Suppressor macrophage (primary cell): ENCODE results near the gene UBASH3B.

Source experiments
- DNase-seq, 4 experiments: peaks; one replicate each; pipeline ENCODE4 v3.0.0-alpha.2; 2020 to 2022

The UBASH3B gene

GRCh38 chr11:122678406-122678805 lies 22.9 kb downstream of the UBASH3B start:
- no peak for DNase-seq

DNA sequence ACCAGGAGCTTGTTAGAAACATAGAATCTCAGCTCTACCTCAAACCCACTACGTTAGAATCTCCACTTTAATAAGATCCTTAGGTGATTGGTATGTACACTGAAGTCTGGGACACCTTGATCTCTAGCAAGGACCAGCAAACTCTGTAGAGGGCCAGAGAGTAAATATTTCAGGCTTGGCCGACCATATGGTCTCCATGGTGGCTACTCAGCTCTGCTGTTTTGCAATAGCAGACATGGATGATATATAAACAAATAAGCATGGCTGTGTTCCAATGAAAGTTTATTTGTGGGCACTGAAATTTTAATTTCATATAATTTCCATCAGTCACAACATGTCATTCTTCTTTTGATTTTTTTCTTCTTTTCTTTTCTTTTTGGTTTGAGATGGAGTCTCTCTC lies 23.9 kb downstream of the UBASH3B start:
- DNase-seq = no peak

DNA sequence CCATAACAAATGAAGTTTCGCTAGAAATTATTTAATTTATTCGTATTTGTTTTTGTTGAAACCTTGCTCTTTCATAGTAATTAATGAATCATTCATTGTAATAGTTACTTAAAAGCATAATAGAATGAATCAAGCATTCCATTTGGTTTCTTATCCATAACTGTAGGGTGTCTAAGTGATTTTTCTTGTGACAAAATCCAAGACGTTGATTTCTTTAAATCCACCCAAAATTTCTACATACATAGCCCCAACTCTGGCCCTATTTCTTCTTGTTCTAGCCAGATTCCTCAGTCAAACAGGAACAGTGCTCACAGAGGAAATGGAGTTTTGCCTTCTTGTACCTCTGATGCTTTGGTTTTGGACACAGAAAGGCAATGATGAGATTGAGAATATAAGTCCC lies 25.5 kb downstream of the UBASH3B start:
- no peak for DNase-seq

DNA sequence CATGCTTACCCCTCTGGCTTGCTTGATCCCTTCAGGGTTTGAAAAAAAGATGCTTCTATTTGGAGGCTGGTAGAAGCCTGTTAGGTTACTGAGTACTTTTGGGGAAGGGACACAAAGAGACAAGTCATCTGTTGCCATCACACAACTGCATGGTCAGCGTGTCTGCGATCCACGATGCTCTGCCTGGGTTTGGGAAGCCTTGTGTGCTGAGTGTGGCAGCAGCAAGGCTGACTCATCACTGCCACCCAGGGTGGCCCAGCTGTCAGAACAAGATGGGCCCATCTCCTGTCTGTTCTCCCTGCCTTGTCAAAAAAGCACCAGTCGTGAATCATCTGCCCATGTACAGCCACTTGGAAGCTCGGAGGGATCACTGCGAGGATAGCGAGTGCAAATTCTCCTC lies 26.2 kb downstream of the UBASH3B start:
- peak; percentile 58 to 73 (median 67) for DNase-seq

DNA sequence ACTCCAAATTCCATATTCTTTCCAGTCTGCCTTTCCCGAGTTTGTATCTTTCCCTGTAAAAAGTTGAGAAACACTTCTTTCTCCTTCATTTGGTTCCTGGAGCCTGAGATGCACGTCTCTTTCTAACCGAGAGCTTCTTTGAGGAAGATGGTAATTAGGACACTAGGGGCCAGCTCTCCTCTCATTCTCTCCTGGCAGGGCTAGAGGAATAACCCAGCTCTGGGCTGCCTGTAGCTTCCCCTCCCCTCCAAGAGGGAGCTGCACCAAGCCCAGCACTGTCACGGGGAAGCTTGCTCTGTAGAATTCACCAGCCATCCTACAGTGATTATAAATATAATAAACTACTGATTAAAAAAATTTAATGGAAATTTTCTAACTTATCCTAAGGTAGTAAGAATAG lies 26.9 kb downstream of the UBASH3B start:
- DNase-seq = peak in 1 of 4 experiments; percentile 25

GRCh38 chr11:122685041-122685440 lies 29.5 kb downstream of the UBASH3B start:
- DNase-seq = no peak

DNA sequence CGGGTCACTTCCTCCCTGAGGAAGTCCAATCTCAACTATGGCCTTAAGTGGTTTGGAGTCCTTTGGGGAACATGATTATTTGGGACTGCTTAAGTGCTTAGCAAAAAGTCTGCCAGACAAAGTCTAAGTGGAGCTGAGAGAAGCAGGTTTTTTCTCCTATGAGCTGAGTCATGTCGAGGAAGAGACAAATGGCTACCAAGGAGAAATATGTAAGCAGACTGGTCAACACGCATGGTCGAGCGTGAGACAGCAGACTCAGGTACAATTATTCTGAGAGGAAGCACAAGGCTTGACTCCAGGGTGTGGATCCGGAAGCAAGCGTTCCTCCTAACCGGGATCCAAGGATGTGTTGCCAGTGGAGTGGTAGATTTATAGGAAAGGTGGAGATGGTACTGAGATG lies 30.6 kb downstream of the UBASH3B start:
- peak in 3 of 4 experiments; percentile 19 to 40 (median 32) for DNase-seq

- DNase-seq = no peak
Measured at GRCh38 chr11:122690384-122690783, 34.9 kb downstream of the UBASH3B start.

DNA sequence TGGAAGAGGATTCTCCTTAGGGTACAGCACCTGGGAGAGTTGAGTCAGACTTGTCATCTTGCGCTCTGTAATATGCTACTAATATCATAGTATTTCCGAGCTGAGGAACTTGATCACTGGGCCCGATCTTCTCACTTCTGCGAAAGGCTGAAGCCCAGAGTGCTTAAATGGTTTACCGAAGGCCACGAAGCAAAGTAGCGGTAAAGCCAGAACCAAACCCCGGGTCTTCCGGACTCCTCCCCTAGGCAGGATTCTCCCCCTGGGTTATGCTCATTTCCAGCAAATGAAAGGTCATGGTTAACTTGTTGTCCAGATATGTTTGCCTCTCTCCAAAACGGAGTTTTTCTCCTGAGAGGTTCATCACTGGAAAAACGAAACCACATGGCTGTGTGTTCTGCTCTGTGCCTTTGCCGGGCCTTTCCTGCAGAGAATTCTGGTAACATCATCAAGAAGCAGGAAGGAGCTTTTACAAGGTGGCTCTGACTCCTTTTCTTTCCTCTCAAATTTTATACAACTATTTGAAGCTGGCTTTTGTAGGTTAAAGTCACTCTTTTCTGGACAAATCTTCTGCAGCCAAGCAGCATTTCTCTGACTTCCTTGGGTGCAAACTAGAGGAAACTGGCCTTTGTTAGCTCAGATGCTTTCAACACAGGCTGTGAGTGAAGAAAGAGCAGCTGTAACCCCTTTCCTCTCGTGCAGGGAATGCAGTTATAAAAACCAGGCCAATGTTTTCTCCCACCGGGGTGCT lies 35.5 kb downstream of the UBASH3B start:
- DNase-seq = peak; percentile 49 to 75 (median 70)

GRCh38 chr11:122691549-122692150 lies 36.1 kb downstream of the UBASH3B start:
- DNase-seq = no peak

- DNase-seq = no peak
Measured at GRCh38 chr11:122692444-122692843, 36.9 kb downstream of the UBASH3B start.

GRCh38 chr11:122695076-122695615 lies 39.6 kb downstream of the UBASH3B start:
- no peak for DNase-seq

GRCh38 chr11:122696662-122697061 lies 41.1 kb downstream of the UBASH3B start:
- peak; percentile 57 to 85 (median 78) for DNase-seq

GRCh38 chr11:122697636-122698167 lies 42.2 kb downstream of the UBASH3B start:
- peak; percentile 78 to 95 (median 86) for DNase-seq

DNA sequence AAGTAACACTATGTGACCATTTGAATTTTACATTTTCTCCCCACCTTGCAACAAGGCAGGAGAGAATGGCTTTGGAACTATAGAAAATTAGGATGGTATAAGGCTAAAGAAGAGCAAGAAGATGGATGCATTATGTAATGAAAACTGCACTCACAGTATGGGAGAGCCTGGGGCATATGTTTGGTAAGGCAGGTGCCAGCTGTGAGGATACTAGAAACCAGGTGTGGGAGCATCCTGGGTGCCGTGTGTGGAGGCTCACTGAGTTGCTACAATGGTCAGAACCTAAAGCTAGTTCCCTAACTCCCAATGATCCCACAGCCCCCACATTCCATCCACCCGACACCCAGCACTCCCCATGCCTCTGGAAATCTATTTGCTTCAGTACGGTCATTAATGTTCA lies 42.9 kb downstream of the UBASH3B start:
- DNase-seq = no peak

DNA sequence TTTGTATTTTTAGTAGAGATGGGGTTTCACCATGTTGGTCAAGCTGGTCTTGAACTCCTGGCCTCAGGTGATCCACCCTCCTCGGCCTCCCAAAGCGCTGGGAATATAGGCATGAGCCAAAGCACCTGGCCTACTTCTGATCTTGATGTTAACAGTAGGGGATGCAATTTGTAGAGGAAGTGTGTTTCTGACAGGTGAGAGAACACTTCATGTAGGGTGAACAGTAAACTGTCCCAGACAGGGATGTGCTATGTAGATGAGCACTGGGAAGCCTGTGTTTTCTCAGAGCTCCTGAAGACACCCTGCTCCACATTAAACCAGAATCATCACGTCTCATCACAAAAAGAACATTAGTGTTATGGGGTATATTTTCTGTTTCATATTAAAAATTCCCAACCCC lies 45.1 kb downstream of the UBASH3B start:
- no peak for DNase-seq

- no peak for DNase-seq
Measured at GRCh38 chr11:122701143-122701542, 45.6 kb downstream of the UBASH3B start.

DNA sequence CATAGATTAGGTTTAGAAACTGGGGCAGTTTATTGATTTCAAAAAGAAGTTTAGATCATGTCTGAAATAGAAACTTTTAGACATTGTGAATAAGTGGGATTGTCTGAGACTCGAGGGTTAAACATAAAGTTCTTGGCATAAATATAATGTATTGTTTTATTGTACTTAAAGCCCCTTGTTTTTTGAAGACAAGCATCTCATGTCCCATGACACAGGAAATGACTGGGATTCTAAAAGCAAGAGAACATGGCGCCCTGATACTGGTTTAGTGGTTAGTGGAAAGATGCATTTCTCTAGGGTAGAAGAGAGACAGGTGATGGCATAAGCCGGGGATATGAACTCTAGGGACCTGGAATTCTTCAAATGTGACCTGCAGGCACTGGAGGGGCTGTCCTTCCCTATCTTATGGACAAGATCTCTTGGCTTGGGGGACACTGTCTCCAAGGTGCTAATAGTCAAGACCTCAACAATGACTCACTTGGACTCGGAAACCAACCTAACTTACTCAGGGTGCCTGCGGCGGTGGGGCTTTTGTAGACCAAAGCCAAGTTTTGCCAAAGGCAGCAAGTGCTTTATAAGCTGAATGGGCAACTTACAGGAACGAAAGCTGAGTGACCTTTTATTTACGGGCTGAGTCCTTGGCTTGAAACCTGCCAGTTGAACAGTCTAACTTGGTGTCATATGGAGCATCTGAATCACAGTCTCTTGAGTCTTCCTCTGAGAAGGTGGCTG lies 48.2 kb downstream of the UBASH3B start:
- no peak for DNase-seq

- no peak for DNase-seq
Measured at GRCh38 chr11:122705396-122705795, 49.9 kb downstream of the UBASH3B start.

DNA sequence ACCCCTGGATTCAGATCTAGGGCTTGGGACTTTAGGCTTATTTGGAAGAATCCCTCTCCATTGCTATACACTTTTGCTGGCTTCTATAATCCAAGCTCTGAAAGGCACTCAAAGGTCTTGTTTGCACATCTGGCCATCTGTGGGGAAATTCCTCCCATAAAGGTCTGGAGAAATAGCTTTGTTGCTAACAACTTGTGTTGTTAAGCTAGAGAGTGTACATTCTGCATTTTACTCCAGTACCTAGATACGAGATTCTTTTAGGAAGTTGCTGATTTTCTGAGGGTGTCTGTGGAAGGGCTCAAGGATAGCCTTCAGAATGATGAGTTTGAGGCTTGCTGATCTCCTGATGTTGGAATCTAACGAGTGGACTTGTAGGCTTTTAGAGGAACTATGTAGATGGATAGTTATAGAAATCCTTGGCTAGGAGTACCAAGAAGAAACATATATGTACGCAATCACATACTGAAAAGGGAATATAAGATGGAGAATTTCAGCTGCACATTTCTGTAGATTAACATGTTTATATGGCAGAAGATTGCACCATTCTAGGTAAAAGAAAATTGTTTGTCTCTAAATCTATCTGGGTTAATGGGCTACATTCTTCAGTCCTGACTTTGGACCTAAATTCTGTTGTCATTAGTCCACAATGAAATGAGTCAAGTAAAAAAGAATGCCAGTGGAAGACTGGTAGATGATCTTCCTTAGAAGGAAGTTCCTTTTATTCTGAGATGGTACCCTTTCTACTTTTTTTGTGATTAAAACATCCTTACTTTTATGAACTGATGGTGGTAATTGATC lies 51.0 kb downstream of the UBASH3B start:
- DNase-seq = peak in 1 of 4 experiments; percentile 50

- no peak for DNase-seq
Measured at GRCh38 chr11:122707111-122707510, 51.6 kb downstream of the UBASH3B start.

DNA sequence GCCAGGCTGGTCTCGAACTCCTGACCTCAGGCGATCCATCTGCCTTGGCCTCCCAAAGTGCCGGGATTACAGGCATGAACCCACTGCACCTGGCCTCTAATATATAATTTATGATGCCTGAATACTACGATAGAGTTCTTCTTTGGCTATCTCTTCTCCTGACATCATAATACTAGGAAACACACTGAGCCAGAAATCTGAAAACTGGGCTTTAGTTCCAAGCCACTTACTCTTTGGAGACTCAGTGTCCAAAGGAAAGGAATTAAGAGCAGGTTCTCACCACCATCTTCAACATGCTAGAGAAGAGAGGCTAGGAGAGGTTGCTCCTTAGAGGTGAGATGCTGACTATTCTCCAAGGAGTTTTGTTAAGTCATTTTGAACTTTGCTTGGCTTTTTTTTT lies 52.4 kb downstream of the UBASH3B start:
- no peak for DNase-seq
